ENCODE results near the gene AASS. TPM values are rescaled to one million over a fixed set of nuclear protein-coding genes. Genes with fewer than 3 reads are reported as not detected.
"Not testable (repeated sequence)": the region's sequence is repeated elsewhere in the genome, so short reads cannot be mapped to it uniquely, and the experiment has no call there.

The AASS gene
- total RNA-seq, 4 donors from 2014 or later: 10.1 to 28.5 (median 24.3) TPM

DNA sequence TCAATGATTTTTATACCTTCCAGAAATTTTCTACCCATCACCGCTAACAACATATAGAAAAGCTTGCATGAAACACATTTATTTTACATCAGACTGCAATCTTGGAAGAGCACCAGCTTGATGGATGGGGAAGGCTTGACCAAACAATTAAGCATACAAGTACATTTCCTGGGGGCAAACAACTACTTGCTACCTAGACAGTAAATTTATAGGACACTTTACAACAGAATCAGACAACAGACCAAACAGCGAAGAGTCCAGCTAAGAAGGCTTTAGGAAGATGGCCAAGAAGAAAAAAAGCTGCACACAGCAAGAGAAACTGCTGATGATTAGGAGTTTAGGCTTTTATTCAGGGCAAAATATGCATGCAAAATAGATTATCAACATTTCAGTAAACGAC, 8.0 kb downstream of the AASS start:
- Histone ChIP-seq H3K4me1 (peaks cover 0 to 12% (median 0%) of the 10 kb centered on the region in 4 donors), H3K27me3 (no peaks in the 10 kb centered on the region), H3K9me3 (no peaks in the 10 kb centered on the region), H3K27ac (no peak overlapping the region), H3K36me3 (no peaks in the 10 kb centered on the region), H3K4me3 (no peak overlapping the region)
- DNase-seq: no peak
- TF ChIP-seq POLR2A (IDR thresholded peaks at IDR 0.05): no peak
- TF ChIP-seq, protein P1, sequence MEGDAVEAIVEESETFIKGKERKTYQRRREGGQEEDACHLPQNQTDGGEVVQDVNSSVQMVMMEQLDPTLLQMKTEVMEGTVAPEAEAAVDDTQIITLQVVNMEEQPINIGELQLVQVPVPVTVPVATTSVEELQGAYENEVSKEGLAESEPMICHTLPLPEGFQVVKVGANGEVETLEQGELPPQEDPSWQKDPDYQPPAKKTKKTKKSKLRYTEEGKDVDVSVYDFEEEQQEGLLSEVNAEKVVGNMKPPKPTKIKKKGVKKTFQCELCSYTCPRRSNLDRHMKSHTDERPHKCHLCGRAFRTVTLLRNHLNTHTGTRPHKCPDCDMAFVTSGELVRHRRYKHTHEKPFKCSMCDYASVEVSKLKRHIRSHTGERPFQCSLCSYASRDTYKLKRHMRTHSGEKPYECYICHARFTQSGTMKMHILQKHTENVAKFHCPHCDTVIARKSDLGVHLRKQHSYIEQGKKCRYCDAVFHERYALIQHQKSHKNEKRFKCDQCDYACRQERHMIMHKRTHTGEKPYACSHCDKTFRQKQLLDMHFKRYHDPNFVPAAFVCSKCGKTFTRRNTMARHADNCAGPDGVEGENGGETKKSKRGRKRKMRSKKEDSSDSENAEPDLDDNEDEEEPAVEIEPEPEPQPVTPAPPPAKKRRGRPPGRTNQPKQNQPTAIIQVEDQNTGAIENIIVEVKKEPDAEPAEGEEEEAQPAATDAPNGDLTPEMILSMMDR (IDR thresholded peaks at IDR 0.05): no peak

DNA sequence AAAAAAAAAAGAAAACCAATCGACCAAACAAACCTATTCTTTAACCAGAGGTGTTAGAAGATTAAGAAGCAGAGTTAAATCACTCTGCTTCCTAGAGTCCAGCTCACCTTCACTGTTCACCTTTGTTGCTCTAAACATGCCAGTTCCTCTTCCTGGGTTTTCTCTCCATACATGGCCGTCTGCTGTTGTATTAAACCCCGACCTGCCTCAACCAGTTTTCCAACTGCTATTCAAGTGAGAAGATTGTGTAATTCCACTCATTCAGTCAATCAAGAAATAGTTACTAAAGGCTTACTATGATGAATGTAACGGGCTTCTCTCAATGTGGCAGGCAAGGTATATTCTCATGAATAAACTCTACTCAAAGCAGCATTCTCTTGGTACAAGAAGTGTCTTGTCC, 8.8 kb downstream of the AASS start:
- no peak overlapping the region for H3K27ac ChIP-seq
- no peak overlapping the region for H3K4me3 ChIP-seq
- no peaks in the 10 kb centered on the region for H3K27me3 ChIP-seq
- no peaks in the 10 kb centered on the region for H3K36me3 ChIP-seq
- TF ChIP-seq POLR2A (IDR thresholded peaks at IDR 0.05): no peak
- TF ChIP-seq, protein P1 (IDR thresholded peaks at IDR 0.05): no peak
- H3K9me3 ChIP-seq: no peaks in the 10 kb centered on the region
- H3K4me1 ChIP-seq: peaks cover 0 to 12% (median 0%) of the 10 kb centered on the region in 4 donors
- DNase-seq: no peak

DNA sequence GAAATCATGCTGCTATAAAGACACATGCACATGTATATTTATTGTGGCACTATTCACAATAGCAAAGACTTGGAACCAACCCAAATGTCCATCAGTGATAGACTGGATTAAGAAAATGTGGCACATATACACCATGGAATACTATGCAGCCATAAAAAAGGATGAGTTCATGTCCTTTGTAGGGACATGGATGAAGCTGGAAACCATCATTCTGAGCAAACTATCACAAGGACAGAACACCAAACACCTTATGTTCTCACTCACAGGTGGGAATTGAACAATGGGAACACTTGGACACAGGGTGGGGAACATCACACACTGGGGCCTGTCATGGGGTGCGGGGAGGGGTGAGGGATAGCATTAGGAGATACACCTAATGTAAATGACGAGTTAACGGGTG, 9.3 kb downstream of the AASS start:
- DNase-seq, H3K27me3 ChIP-seq, H3K27ac ChIP-seq, H3K9me3 ChIP-seq, H3K36me3 ChIP-seq, H3K4me3 ChIP-seq: not testable (repeated sequence)
- H3K4me1 ChIP-seq: peaks cover 0 to 12% (median 0%) of the 10 kb centered on the region in 4 donors

DNA sequence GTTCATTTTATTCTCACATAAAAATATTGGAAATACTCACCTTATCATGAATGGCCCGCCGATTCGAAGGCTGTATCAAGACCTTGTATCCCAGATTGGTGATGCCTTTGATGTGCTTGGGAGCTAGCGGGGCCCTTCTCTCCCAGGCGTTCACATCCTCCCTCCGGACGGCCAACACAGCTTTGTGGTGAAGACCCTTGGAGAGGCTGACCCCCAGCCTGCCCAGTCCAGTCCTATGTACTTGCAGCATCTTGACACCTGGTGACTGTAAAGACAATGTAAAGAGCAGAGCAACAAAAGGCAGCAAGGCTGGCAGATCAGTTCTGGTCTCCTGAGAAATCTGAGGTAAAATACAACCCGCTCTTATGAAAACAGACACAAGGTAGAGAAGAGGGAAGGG, 10.6 kb downstream of the AASS start:
- Histone ChIP-seq H3K4me3 (no peak overlapping the region), H3K9me3 (no peaks in the 10 kb centered on the region), H3K27me3 (no peaks in the 10 kb centered on the region), H3K36me3 (no peaks in the 10 kb centered on the region), H3K4me1 (peaks cover 0 to 12% (median 0%) of the 10 kb centered on the region in 4 donors), H3K27ac (no peak overlapping the region)
- TF ChIP-seq POLR2A (IDR thresholded peaks at IDR 0.05): no peak
- TF ChIP-seq, protein P1 (IDR thresholded peaks at IDR 0.05): no peak
- DNase-seq: no peak

DNA sequence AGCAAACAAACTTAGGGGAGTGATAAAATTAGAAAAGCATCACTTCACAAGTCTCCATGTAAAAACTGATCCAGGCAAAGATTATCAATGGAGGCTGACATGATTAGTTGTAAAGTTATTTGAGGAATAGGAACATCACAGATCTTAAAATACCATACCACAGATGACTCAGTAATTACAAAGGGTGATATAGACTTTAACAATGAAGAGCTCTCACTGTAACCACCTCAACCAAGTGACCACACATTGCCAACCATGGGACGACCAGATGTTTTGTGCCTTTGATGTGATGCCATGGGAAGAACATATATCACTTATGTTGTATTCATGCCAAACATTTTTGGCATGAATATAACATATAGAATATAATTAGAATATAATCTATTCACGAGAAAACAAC, 11.7 kb downstream of the AASS start:
- Histone ChIP-seq H3K4me1 (peaks cover 0 to 8% (median 0%) of the 10 kb centered on the region in 4 donors), H3K9me3 (no peaks in the 10 kb centered on the region), H3K4me3 (no peak overlapping the region), H3K27me3 (no peaks in the 10 kb centered on the region), H3K36me3 (no peaks in the 10 kb centered on the region), H3K27ac (no peak overlapping the region)
- no peak for DNase-seq
- TF ChIP-seq, protein P1 (IDR thresholded peaks at IDR 0.05): no peak
- TF ChIP-seq POLR2A (IDR thresholded peaks at IDR 0.05): no peak

DNA sequence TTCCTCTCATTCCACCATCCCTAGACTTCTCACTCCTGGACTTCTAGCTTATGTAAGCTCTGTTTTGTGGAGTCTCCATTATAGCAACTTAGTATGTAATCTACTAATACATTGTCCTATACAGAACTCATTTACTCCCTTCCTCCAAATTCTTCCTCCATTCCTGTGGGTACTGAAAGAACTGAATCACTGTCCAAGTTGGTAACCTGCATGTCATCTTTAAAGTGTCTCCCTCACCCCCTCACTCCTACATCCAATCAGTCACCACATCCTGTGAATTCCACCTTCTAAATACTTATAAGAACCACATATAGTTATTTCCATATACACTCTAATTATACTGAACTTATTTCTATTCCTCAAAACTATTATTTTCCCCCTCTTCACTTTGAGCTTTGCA, 20.3 kb downstream of the AASS start:
- Histone ChIP-seq H3K4me1 (no peaks in the 10 kb centered on the region), H3K4me3 (no peak overlapping the region), H3K27ac (no peak overlapping the region), H3K36me3 (peaks cover 0 to 5% (median 0%) of the 10 kb centered on the region in 3 donors), H3K27me3 (no peaks in the 10 kb centered on the region), H3K9me3 (no peaks in the 10 kb centered on the region)
- DNase-seq: no peak
- no peak for TF ChIP-seq POLR2A (IDR thresholded peaks at IDR 0.05)
- TF ChIP-seq, protein P1 (IDR thresholded peaks at IDR 0.05): no peak
